GM10847 (cell line): ENCODE data around the gene ENOX1.

Experiments
- POLR2A ChIP-seq: IDR thresholded peaks from 2 replicates; pipeline ENCODE4 v1.6.1; 2011; ENCODE audit not compliant: insufficient read length; ENCODE audit errors: extremely low read depth

ENOX1 gene

GRCh38 chr13:43242040-43242439 is 544.7 kb downstream of the ENOX1 start:
- TF ChIP-seq POLR2A = no peak

- TF ChIP-seq POLR2A = no peak
Observed at GRCh38 chr13:43240278-43240677, 546.5 kb downstream of the ENOX1 start.

- no peak for TF ChIP-seq POLR2A
Observed at GRCh38 chr13:43239275-43239840, 547.4 kb downstream of the ENOX1 start.

- no peak for TF ChIP-seq POLR2A
Observed at GRCh38 chr13:43238341-43239083, 548.3 kb downstream of the ENOX1 start.

GRCh38 chr13:43237616-43238015 is 549.2 kb downstream of the ENOX1 start:
- TF ChIP-seq POLR2A = no peak

- no peak for TF ChIP-seq POLR2A
Observed at GRCh38 chr13:43235028-43235427, 551.7 kb downstream of the ENOX1 start.

- no peak for TF ChIP-seq POLR2A
Observed at GRCh38 chr13:43232873-43233265, 553.9 kb downstream of the ENOX1 start.

- no peak for TF ChIP-seq POLR2A
Observed at GRCh38 chr13:43232144-43232872, 554.5 kb downstream of the ENOX1 start.

- no peak for TF ChIP-seq POLR2A
Observed at GRCh38 chr13:43230989-43231388, 555.8 kb downstream of the ENOX1 start.

- no peak for TF ChIP-seq POLR2A
Observed at GRCh38 chr13:43229506-43229905, 557.3 kb downstream of the ENOX1 start.

- TF ChIP-seq POLR2A = no peak
Observed at GRCh38 chr13:43227721-43228120, 559.1 kb downstream of the ENOX1 start.

- no peak for TF ChIP-seq POLR2A
Observed at GRCh38 chr13:43223216-43223615, 563.6 kb downstream of the ENOX1 start.

- TF ChIP-seq POLR2A = no peak
Observed at GRCh38 chr13:43222086-43222485, 564.7 kb downstream of the ENOX1 start.

- TF ChIP-seq POLR2A = no peak
Observed at GRCh38 chr13:43221611-43222010, 565.2 kb downstream of the ENOX1 start.

GRCh38 chr13:43220873-43221595 is 565.7 kb downstream of the ENOX1 start:
- TF ChIP-seq POLR2A = no peak

- TF ChIP-seq POLR2A = no peak
Observed at GRCh38 chr13:43214124-43214523, 572.6 kb downstream of the ENOX1 start.
